ENCODE measurements around the gene TRABD2B. TPM values are rescaled to one million over a fixed set of nuclear protein-coding genes. Genes with fewer than 3 reads are reported as not detected.

The TRABD2B gene
- total and polyA plus RNA-seq, 2 donors (not counting 1 experiment from before 2014, with no cell fraction given), result under 0.01 TPM; not detected in 1

DNA sequence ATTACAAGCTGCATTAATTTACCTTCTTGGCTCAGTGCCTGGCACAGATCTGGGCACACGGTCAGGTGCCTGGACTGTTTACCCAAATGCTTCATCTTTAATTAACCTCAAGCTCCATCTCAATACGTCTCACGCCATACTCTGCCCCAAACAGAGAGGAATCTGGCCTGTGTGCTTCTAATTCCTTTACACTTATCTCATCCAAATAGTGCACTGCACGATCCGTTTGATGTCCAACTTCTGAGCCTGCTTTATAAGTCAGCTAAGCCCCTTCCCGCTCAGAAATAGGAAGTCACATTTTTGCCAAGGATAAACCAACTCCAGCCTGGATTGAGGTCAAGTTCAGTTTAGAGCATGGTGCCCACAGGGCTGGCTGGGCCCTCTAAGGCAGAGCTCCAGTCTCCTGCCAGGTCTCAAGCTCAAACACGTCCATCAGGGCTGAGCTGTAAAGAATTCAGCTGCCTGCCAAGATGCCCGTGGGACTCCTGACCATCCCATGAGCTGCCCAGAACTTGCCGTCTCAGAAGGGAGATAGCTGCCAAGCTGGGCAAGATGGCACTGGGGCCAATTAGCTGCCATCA is 233.5 kb downstream of the TRABD2B start:
- no peak overlapping the region for H2AFZ ChIP-seq (ENCODE audit: low read length)
- H3K9ac ChIP-seq (ENCODE audit: insufficient read depth, low read length), result no peak overlapping the region
- H3K36me3 ChIP-seq (ENCODE audit: control insufficient read depth, insufficient read depth, low read length), result no peaks in the 10 kb centered on the region
- no peaks in the 10 kb centered on the region for H3K27me3 ChIP-seq (ENCODE audit: control insufficient read depth, insufficient read depth, low read length)
- H3K9me3 ChIP-seq (ENCODE audit: control insufficient read depth, insufficient read depth, low read depth, low read length), result no peaks in the 10 kb centered on the region
- H3K27ac ChIP-seq (ENCODE audit: insufficient read depth, low read length), result no peak overlapping the region
- H4K20me1 ChIP-seq (ENCODE audit: control insufficient read depth, extremely low read depth, insufficient read depth, low read length), result no peaks in the 10 kb centered on the region
- no peak overlapping the region for H3K4me3 ChIP-seq (replicated peaks in 1 of 4; ENCODE audit: control extremely low read depth in 1 of 4, insufficient read depth in 1 of 4, low read depth in 3 of 4, low read length in 4 of 4)
- TF ChIP-seq EZH2 (IDR thresholded peaks at IDR 0.05; ENCODE audit: low read length, missing control alignments) (no peak), CTCF (conservative IDR thresholded peaks at IDR 0.05 in 1 of 2, IDR thresholded peaks at IDR 0.05 in 1 of 2; ENCODE audit: low read depth in 1 of 2, low read length in 2 of 2) (no peak)
- H3K79me2 ChIP-seq (ENCODE audit: control insufficient read depth, insufficient read depth, low read length), result no peaks in the 10 kb centered on the region
- no peaks in the 10 kb centered on the region for H3K4me1 ChIP-seq (ENCODE audit: control insufficient read depth, extremely low read depth, insufficient read depth, low read length)
- DNase-seq (ENCODE audit: low read depth in 2 of 2), result peak in 1 of 2 donors; percentile 3
- H3K4me2 ChIP-seq (ENCODE audit: extremely low read depth, insufficient read depth, low read length), result no peak overlapping the region

DNA sequence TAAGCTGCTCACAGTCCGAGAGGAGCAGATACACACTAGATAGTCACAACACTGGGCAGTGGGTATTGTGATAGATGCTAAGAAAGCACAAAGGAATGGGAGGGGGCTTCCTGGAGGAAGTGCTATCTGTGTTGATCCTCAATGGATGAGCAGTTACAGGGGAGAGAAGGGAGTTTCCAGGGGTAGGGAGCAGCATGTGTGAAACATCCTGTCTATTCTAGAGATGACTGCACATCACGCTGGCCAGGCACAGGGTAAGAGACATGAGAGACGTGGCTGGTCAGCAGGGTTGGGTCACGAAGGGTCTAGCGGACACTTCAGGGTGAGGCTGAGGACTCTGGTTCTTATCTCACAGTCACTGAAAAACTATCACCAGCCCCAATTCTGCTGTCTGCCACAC is 235.2 kb downstream of the TRABD2B start:
- Histone ChIP-seq H3K36me3 (ENCODE audit: control insufficient read depth, insufficient read depth, low read length) (no peaks in the 10 kb centered on the region), H3K79me2 (ENCODE audit: control insufficient read depth, insufficient read depth, low read length) (no peaks in the 10 kb centered on the region), H4K20me1 (ENCODE audit: control insufficient read depth, extremely low read depth, insufficient read depth, low read length) (no peaks in the 10 kb centered on the region), H3K4me2 (ENCODE audit: extremely low read depth, insufficient read depth, low read length) (no peak overlapping the region), H3K9me3 (ENCODE audit: control insufficient read depth, insufficient read depth, low read depth, low read length) (no peaks in the 10 kb centered on the region), H3K9ac (ENCODE audit: insufficient read depth, low read length) (no peak overlapping the region), H3K27ac (ENCODE audit: insufficient read depth, low read length) (no peak overlapping the region), H3K4me1 (ENCODE audit: control insufficient read depth, extremely low read depth, insufficient read depth, low read length) (no peaks in the 10 kb centered on the region), H2AFZ (ENCODE audit: low read length) (no peak overlapping the region), H3K4me3 (replicated peaks in 1 of 4; ENCODE audit: control extremely low read depth in 1 of 4, insufficient read depth in 1 of 4, low read depth in 3 of 4, low read length in 4 of 4) (no peak overlapping the region), H3K27me3 (ENCODE audit: control insufficient read depth, insufficient read depth, low read length) (no peaks in the 10 kb centered on the region)
- TF ChIP-seq EZH2 (IDR thresholded peaks at IDR 0.05; ENCODE audit: low read length, missing control alignments), result no peak
- no peak for DNase-seq (ENCODE audit: low read depth in 2 of 2)

DNA sequence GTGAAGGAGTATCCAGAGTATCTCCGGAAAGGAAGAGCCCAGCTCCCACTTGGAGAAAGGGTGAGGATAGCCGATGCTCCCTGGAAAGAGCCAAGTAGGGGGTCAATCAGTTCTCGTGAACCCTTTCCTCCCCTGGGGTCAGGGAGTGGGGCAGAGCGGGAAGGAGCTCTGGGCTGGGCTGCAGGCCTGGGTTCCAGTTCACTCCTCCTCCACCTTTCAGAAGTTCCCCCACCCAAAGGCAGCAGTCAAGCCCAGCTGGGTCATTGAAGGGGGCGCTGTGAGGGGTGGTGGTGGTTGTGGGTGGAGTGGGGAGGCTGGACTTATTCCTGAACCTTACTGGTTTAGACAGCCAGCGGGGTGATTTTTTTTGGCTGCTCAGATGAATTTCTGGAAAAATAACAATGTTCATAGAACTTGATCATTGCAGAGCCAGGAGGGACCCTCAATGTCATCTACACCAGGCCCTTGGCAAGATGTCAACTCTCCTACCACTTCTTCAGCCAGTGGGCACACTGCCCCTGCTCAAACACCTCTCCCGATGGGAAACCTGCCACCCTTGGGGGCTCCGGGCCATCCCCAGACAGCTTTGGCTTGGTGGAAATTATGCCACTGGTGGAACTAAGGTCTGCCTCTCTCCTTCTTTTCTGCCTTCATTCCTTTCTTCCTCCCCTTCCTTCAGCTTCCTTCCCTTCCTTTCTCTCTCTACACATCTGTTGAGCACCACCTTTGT is 235.8 kb downstream of the TRABD2B start:
- no peak for TF ChIP-seq CTCF (conservative IDR thresholded peaks at IDR 0.05 in 1 of 2, IDR thresholded peaks at IDR 0.05 in 1 of 2; ENCODE audit: low read depth in 1 of 2, low read length in 2 of 2)
- TF ChIP-seq EZH2 (IDR thresholded peaks at IDR 0.05; ENCODE audit: low read length, missing control alignments), result no peak
- Histone ChIP-seq H3K36me3 (ENCODE audit: control insufficient read depth, insufficient read depth, low read length) (no peaks in the 10 kb centered on the region), H3K9me3 (ENCODE audit: control insufficient read depth, insufficient read depth, low read depth, low read length) (no peaks in the 10 kb centered on the region), H3K4me1 (ENCODE audit: control insufficient read depth, extremely low read depth, insufficient read depth, low read length) (no peaks in the 10 kb centered on the region), H3K79me2 (ENCODE audit: control insufficient read depth, insufficient read depth, low read length) (no peaks in the 10 kb centered on the region), H3K4me3 (replicated peaks in 1 of 4; ENCODE audit: control extremely low read depth in 1 of 4, insufficient read depth in 1 of 4, low read depth in 3 of 4, low read length in 4 of 4) (no peak overlapping the region), H3K27me3 (ENCODE audit: control insufficient read depth, insufficient read depth, low read length) (no peaks in the 10 kb centered on the region), H3K4me2 (ENCODE audit: extremely low read depth, insufficient read depth, low read length) (no peak overlapping the region), H3K27ac (ENCODE audit: insufficient read depth, low read length) (no peak overlapping the region), H3K9ac (ENCODE audit: insufficient read depth, low read length) (no peak overlapping the region), H2AFZ (ENCODE audit: low read length) (no peak overlapping the region), H4K20me1 (ENCODE audit: control insufficient read depth, extremely low read depth, insufficient read depth, low read length) (no peaks in the 10 kb centered on the region)
- DNase-seq (ENCODE audit: low read depth in 2 of 2), result no peak
